H9 (cell line): Measurements from ENCODE around the gene MT1F. TPM values are rescaled to one million over a fixed set of nuclear protein-coding genes. Genes with fewer than 3 reads are reported as not detected.

ENCODE experiments used
- DNase-seq: peaks from one replicate; pipeline ENCODE4 v3.0.0-alpha.2; 2017
- H2AFZ ChIP-seq: one replicate; pipeline ENCODE4 v1.6.1; 2013; ENCODE audit warnings: mild to moderate bottlenecking, low read length, control low read depth, moderate library complexity
- H2AK5ac ChIP-seq: 2 replicates; pipeline ENCODE4 v1.6.1; 2013; ENCODE audit warnings: low read length, control low read depth, mixed read lengths; ENCODE audit not compliant: insufficient read length
- H2BK120ac ChIP-seq: one replicate; pipeline ENCODE4 v1.6.1; 2013; ENCODE audit warnings: low read depth, mild to moderate bottlenecking, low read length, control low read depth, inconsistent platforms; ENCODE audit not compliant: poor library complexity, severe bottlenecking
- H2BK12ac ChIP-seq: 2 replicates; pipeline ENCODE4 v1.6.1; 2013; ENCODE audit warnings: low read length, control low read depth, mixed read lengths, low read depth; ENCODE audit not compliant: insufficient read length
- H2BK15ac ChIP-seq: 2 replicates; pipeline ENCODE4 v1.6.1; 2013; ENCODE audit warnings: low read depth, low read length, control low read depth
- H2BK20ac ChIP-seq: one replicate; pipeline ENCODE4 v1.6.1; 2013; ENCODE audit warnings: low read depth, mild to moderate bottlenecking, low read length, control low read depth, inconsistent platforms; ENCODE audit not compliant: poor library complexity, severe bottlenecking
- H2BK5ac ChIP-seq: 2 replicates; pipeline ENCODE4 v1.6.1; 2013; ENCODE audit warnings: low read length, control low read depth, mixed read lengths; ENCODE audit not compliant: insufficient read length
- H3K14ac ChIP-seq: 2 replicates; pipeline ENCODE4 v1.6.1; 2013; ENCODE audit warnings: low read length, control low read depth; ENCODE audit not compliant: insufficient read depth
- H3K18ac ChIP-seq: 2 replicates; pipeline ENCODE4 v1.6.1; 2013; ENCODE audit warnings: low read depth, mild to moderate bottlenecking, mixed read lengths, low read length, control low read depth; ENCODE audit not compliant: insufficient read length
- H3K23ac ChIP-seq: 2 replicates; pipeline ENCODE4 v1.6.1; 2013; ENCODE audit warnings: low read length, control low read depth, mixed read lengths, low read depth; ENCODE audit not compliant: insufficient read length
- H3K23me2 ChIP-seq: 2 replicates; pipeline ENCODE4 v1.6.1; 2013; ENCODE audit warnings: low read depth, mild to moderate bottlenecking, mixed read lengths, low read length, control low read depth; ENCODE audit not compliant: insufficient read length, poor library complexity, severe bottlenecking
- H3K27ac ChIP-seq: 2 replicates; pipeline ENCODE4 v1.5.1; 2013; ENCODE audit warnings: low read length, control low read depth, mixed read lengths, low read depth; ENCODE audit not compliant: insufficient read length
- H3K27me3 ChIP-seq: 2 replicates; pipeline ENCODE4 v1.6.1; 2013; ENCODE audit warnings: low read length, control low read depth, inconsistent platforms; ENCODE audit not compliant: insufficient read depth
- H3K4ac ChIP-seq: 2 replicates; pipeline ENCODE4 v1.6.1; 2013; ENCODE audit warnings: low read depth, mild to moderate bottlenecking, control low read depth, inconsistent platforms, low read length, moderate library complexity
- H3K4me1 ChIP-seq: 2 replicates; pipeline ENCODE4 v1.6.1; 2013; ENCODE audit warnings: low read length, control low read depth, inconsistent platforms; ENCODE audit not compliant: insufficient read depth
- H3K4me2 ChIP-seq: 2 replicates; pipeline ENCODE4 v1.6.1; 2013; ENCODE audit warnings: low read length, control low read depth, mixed read lengths; ENCODE audit not compliant: insufficient read length, insufficient read depth
- H3K56ac ChIP-seq: 2 replicates; pipeline ENCODE4 v1.6.1; 2013; ENCODE audit warnings: low read depth, mild to moderate bottlenecking, mixed read lengths, low read length, control low read depth; ENCODE audit not compliant: insufficient read length
- H3K79me1 ChIP-seq: 2 replicates; pipeline ENCODE4 v1.6.1; 2013; ENCODE audit warnings: low read depth, mild to moderate bottlenecking, moderate library complexity, low read length, control low read depth, inconsistent platforms; ENCODE audit not compliant: insufficient read depth, poor library complexity, severe bottlenecking
- H3K79me2 ChIP-seq: 2 replicates; pipeline ENCODE4 v1.6.1; 2013; ENCODE audit warnings: low read length, control low read depth, inconsistent platforms; ENCODE audit not compliant: insufficient read depth
- H3K9ac ChIP-seq: 2 replicates; pipeline ENCODE4 v1.6.1; 2013; ENCODE audit warnings: low read length, control low read depth, mixed read lengths; ENCODE audit not compliant: insufficient read length; ENCODE audit errors: extremely low read depth
- H3K9me3 ChIP-seq: one replicate; pipeline ENCODE4 v1.6.1; 2013; ENCODE audit warnings: low read depth, low read length, inconsistent platforms; ENCODE audit not compliant: control insufficient read depth
- H3T11ph ChIP-seq: one replicate; pipeline ENCODE4 v1.6.1; 2013; ENCODE audit warnings: mild to moderate bottlenecking, low read length, control low read depth, inconsistent platforms
- H4K20me1 ChIP-seq: one replicate; pipeline ENCODE4 v1.6.1; 2013; ENCODE audit not compliant: control insufficient read depth, insufficient read length, insufficient read depth
- H4K5ac ChIP-seq: 2 replicates; pipeline ENCODE4 v1.6.1; 2013; ENCODE audit warnings: low read depth, mild to moderate bottlenecking, mixed read lengths, low read length, control low read depth; ENCODE audit not compliant: insufficient read length
- H4K8ac ChIP-seq: replicated peaks from 2 replicates; pipeline ENCODE4 v1.6.1; 2013; ENCODE audit warnings: low read length, control low read depth, mixed read lengths, low read depth; ENCODE audit not compliant: insufficient read length
- H4K91ac ChIP-seq: 2 replicates; pipeline ENCODE4 v1.6.1; 2013; ENCODE audit warnings: low read depth, mild to moderate bottlenecking, moderate library complexity, mixed read lengths, low read length, control low read depth; ENCODE audit not compliant: insufficient read length
- H3K27ac Mint-ChIP-seq, 3 experiments: 2 replicates in 2 of 3; 3 replicates in 1 of 3; pipeline ENCODE4 v1.8.0; 2020 to 2021; ENCODE audit warnings: mixed read lengths in 3 of 3, mild to moderate bottlenecking in 1 of 3, moderate library complexity in 1 of 3
- H3K27me3 Mint-ChIP-seq: 2 replicates; pipeline ENCODE4 v1.8.0; 2021; ENCODE audit warnings: low read depth, mild to moderate bottlenecking, moderate library complexity, mixed read lengths
- H3K36me3 Mint-ChIP-seq, 3 experiments: 2 replicates in 2 of 3; 3 replicates in 1 of 3; pipeline ENCODE4 v1.8.0; 2020 to 2021; ENCODE audit warnings: low read depth in 3 of 3, mixed read lengths in 3 of 3; ENCODE audit not compliant: insufficient read depth in 1 of 3
- H3K4me1 Mint-ChIP-seq, 2 experiments: 2 replicates each; pipeline ENCODE4 v1.8.0; 2020; ENCODE audit warnings: mixed read lengths in 2 of 2
- H3K4me3 Mint-ChIP-seq, 2 experiments: 2 replicates in 1 of 2; 3 replicates in 1 of 2; pipeline ENCODE4 v1.8.0; 2020 to 2021; ENCODE audit warnings: mild to moderate bottlenecking in 2 of 2, mixed read lengths in 2 of 2, moderate library complexity in 1 of 2
- H3K9me3 Mint-ChIP-seq, 2 experiments: 2 replicates in 1 of 2; 3 replicates in 1 of 2; pipeline ENCODE4 v1.8.0; 2020; ENCODE audit warnings: mild to moderate bottlenecking in 2 of 2, mixed read lengths in 2 of 2, moderate library complexity in 1 of 2
- WGBS: extraction: QIAGEN DNeasy Blood & Tissue Kit; methylation state at CpG from one replicate; pipeline ENCODE4 v1.1.7; 2013; ENCODE audit warnings: missing lambda C conversion rate, low lambda C conversion rate, mixed read lengths; ENCODE audit not compliant: insufficient read length; ENCODE audit errors: extremely low coverage; 5-methylcytosine and 5-hydroxymethylcytosine counted together
- total RNA-seq: library from RNA; stranded (reverse); gene quantifications from 2 replicates; pipeline ENCODE4 v1.2.1, GENCODE V29; 2021
- TF ChIP-seq, protein P1 (sequence below): fragments of 200-600 bp; sonication (generic); conservative IDR thresholded peaks from 3 replicates; pipeline ENCODE4 v1.8.0; 2021; ENCODE audit warnings: antibody characterized with exemption, mild to moderate bottlenecking

The MT1F gene
- total RNA-seq, 1 experiment from 2014 or later = 26.1 TPM

DNA sequence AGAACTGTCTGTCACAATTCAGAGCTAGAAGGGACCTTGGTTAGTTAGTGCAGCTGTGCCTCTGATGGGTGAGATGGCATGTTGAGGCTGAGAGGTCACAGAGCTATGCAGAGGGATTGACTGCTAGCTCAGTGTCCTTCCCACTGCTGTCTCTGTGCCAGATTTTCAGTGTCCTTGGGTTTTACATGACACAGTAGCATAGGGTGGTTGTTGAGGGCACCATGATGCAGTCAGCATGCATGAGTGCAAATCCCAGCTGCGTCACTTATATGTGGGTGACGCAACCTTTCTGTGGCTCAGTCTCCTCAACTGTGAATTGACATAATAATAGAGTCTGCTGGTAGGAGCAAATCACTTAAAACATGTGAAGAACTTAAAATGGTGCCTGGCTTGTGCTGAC, 16.6 kb upstream of the MT1F start:
- Histone ChIP-seq H3K9me3 (no peaks in the 10 kb centered on the region), H3K4ac (no peak overlapping the region), H3K56ac (no peak overlapping the region), H2BK12ac (no peak overlapping the region), H2AK5ac (no peak overlapping the region), H4K5ac (no peak overlapping the region), H3K14ac (no peak overlapping the region), H2BK20ac (no peak overlapping the region), H4K20me1 (no peaks in the 10 kb centered on the region), H2BK5ac (no peak overlapping the region), H3K4me2 (no peak overlapping the region), H3K23ac (no peak overlapping the region), H3K23me2 (peaks cover 6% of the 10 kb centered on the region), H2BK120ac (no peak overlapping the region), H2AFZ (no peak overlapping the region), H3K27me3 (peaks cover 87% of the 10 kb centered on the region), H3K9ac (no peak overlapping the region), H3K79me1 (no peaks in the 10 kb centered on the region), H3K27ac (no peak overlapping the region), H4K91ac (no peak overlapping the region), H3K18ac (no peak overlapping the region), H4K8ac (no peak overlapping the region), H3K4me1 (no peaks in the 10 kb centered on the region), H3T11ph (no peak overlapping the region), H2BK15ac (no peak overlapping the region), H3K79me2 (no peaks in the 10 kb centered on the region)
- H3K4me3 Mint-ChIP-seq = no peak overlapping the region
- DNase-seq = no peak
- TF ChIP-seq, protein P1, sequence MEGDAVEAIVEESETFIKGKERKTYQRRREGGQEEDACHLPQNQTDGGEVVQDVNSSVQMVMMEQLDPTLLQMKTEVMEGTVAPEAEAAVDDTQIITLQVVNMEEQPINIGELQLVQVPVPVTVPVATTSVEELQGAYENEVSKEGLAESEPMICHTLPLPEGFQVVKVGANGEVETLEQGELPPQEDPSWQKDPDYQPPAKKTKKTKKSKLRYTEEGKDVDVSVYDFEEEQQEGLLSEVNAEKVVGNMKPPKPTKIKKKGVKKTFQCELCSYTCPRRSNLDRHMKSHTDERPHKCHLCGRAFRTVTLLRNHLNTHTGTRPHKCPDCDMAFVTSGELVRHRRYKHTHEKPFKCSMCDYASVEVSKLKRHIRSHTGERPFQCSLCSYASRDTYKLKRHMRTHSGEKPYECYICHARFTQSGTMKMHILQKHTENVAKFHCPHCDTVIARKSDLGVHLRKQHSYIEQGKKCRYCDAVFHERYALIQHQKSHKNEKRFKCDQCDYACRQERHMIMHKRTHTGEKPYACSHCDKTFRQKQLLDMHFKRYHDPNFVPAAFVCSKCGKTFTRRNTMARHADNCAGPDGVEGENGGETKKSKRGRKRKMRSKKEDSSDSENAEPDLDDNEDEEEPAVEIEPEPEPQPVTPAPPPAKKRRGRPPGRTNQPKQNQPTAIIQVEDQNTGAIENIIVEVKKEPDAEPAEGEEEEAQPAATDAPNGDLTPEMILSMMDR = no peak
- peaks cover 99% of the 10 kb centered on the region for H3K27me3 Mint-ChIP-seq
- peaks cover 19 to 31% of the 10 kb centered on the region in 2 experiments for H3K4me1 Mint-ChIP-seq
- no peaks in the 10 kb centered on the region; a peak in 1 of 5 replicates for H3K9me3 Mint-ChIP-seq
- WGBS = no CpG with 5 or more reads among the region's 2 CpGs
- no peaks in the 10 kb centered on the region; a peak in 1 of 7 replicates for H3K36me3 Mint-ChIP-seq
- H3K27ac Mint-ChIP-seq = no peak overlapping the region
